Endodermal cell (in vitro differentiated cells): ENCODE measurements around the gene B4GALT6. TPM values are rescaled to one million over a fixed set of nuclear protein-coding genes. Genes with fewer than 3 reads are reported as not detected.

Experiments used
- DNase-seq: peaks from one replicate; pipeline ENCODE4 v3.0.0-alpha.2; 2017
- H3K27ac ChIP-seq: 2 replicates; pipeline ENCODE4 v1.5.1; 2013; ENCODE audit warnings: mild to moderate bottlenecking, low read depth, low read length, moderate library complexity
- H3K27me3 ChIP-seq: 2 replicates; pipeline ENCODE4 v1.6.1; 2013; ENCODE audit warnings: mild to moderate bottlenecking, low read length, moderate library complexity; ENCODE audit not compliant: insufficient read depth, control insufficient read depth, poor library complexity, severe bottlenecking
- H3K36me3 ChIP-seq: 2 replicates; pipeline ENCODE4 v1.7.0; 2013; ENCODE audit warnings: mild to moderate bottlenecking, low read length, moderate library complexity; ENCODE audit not compliant: control insufficient read depth, insufficient read depth
- H3K4me1 ChIP-seq: one replicate; pipeline ENCODE4 v1.7.0; 2013; ENCODE audit warnings: low read length; ENCODE audit not compliant: control insufficient read depth, insufficient read depth
- H3K4me3 ChIP-seq: 2 replicates; pipeline ENCODE4 v1.5.1; 2013; ENCODE audit warnings: mild to moderate bottlenecking, low read length, moderate library complexity
- H3K9ac ChIP-seq: 2 replicates; pipeline ENCODE4 v1.6.1; 2013; ENCODE audit warnings: mild to moderate bottlenecking, low read length, moderate library complexity; ENCODE audit not compliant: poor library complexity, severe bottlenecking; ENCODE audit errors: extremely low read depth
- H3K9me3 ChIP-seq: 2 replicates; pipeline ENCODE4 v1.6.1; 2013; ENCODE audit warnings: mild to moderate bottlenecking, low read length, moderate library complexity; ENCODE audit not compliant: control insufficient read depth
- H3K27ac Mint-ChIP-seq: 2 replicates; pipeline ENCODE4 v1.8.0; 2020; ENCODE audit warnings: mixed read lengths
- H3K27me3 Mint-ChIP-seq: 2 replicates; pipeline ENCODE4 v1.8.0; 2021; ENCODE audit warnings: mild to moderate bottlenecking, mixed read lengths; ENCODE audit not compliant: insufficient read depth
- H3K36me3 Mint-ChIP-seq: 2 replicates; pipeline ENCODE4 v1.8.0; 2020; ENCODE audit warnings: low read depth, mixed read lengths
- H3K4me1 Mint-ChIP-seq: 2 replicates; pipeline ENCODE4 v1.8.0; 2020; ENCODE audit warnings: mixed read lengths
- H3K4me3 Mint-ChIP-seq: 2 replicates; pipeline ENCODE4 v1.8.0; 2020; ENCODE audit warnings: mild to moderate bottlenecking, moderate library complexity, mixed read lengths
- H3K9me3 Mint-ChIP-seq: 2 replicates; pipeline ENCODE4 v1.8.0; 2020; ENCODE audit warnings: mild to moderate bottlenecking, mixed read lengths
- WGBS, 2 experiments: methylation state at CpG; one replicate each; pipeline versions ENCODE4 v1.1.5 to v1.1.7; 2013; ENCODE audit warnings: missing lambda C conversion rate in 2 of 2, mixed read lengths in 1 of 2; ENCODE audit not compliant: insufficient coverage in 1 of 2, insufficient read length in 1 of 2; 5-methylcytosine and 5-hydroxymethylcytosine counted together
- total RNA-seq, 2 donors: library from RNA; stranded (reverse); fragmentation: NEBNext Ultra II Directional in 1 of 2; extraction: Animal tissue kit (Norgen Biotek cat#: 25700) in 1 of 2; gene quantifications; 2 replicates in 1 of 2; 3 replicates in 1 of 2; pipeline ENCODE4 v1.2.1, GENCODE V29; 2021
- TF ChIP-seq, protein P1 (sequence below): fragments of 200-600 bp; sonication (generic); conservative IDR thresholded peaks from 2 replicates; pipeline ENCODE4 v1.5.0; 2021; ENCODE audit warnings: antibody characterized with exemption, mild to moderate bottlenecking

B4GALT6 gene
- total RNA-seq, 2 donors from 2014 or later, result 47.7 to 48.4 TPM

DNA sequence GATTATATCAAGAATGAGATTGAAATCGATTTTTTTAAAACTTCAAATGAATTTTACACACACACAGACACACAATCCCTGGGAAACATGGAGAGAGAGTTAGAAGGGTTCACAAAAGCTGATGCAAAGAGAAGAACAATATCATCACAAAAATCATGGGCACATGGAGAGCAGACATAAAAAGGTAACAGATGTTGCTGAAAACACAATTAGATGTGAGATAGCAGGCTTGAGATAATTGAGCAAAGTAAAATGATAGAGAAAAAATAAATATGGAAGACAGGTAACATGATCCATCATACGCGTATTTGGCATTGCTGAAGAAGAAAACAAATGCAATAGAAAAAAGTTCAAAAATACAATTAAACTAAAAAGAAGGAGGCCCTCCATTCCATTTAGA, 11.6 kb upstream of the B4GALT6 start:
- TF ChIP-seq, protein P1, sequence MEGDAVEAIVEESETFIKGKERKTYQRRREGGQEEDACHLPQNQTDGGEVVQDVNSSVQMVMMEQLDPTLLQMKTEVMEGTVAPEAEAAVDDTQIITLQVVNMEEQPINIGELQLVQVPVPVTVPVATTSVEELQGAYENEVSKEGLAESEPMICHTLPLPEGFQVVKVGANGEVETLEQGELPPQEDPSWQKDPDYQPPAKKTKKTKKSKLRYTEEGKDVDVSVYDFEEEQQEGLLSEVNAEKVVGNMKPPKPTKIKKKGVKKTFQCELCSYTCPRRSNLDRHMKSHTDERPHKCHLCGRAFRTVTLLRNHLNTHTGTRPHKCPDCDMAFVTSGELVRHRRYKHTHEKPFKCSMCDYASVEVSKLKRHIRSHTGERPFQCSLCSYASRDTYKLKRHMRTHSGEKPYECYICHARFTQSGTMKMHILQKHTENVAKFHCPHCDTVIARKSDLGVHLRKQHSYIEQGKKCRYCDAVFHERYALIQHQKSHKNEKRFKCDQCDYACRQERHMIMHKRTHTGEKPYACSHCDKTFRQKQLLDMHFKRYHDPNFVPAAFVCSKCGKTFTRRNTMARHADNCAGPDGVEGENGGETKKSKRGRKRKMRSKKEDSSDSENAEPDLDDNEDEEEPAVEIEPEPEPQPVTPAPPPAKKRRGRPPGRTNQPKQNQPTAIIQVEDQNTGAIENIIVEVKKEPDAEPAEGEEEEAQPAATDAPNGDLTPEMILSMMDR, result no peak
- Mint-ChIP-seq H3K4me1 (peaks cover 12% of the 10 kb centered on the region), H3K36me3 (peaks cover 8% of the 10 kb centered on the region), H3K27me3 (no peaks in the 10 kb centered on the region), H3K27ac (no peak overlapping the region), H3K9me3 (peaks cover 21% of the 10 kb centered on the region), H3K4me3 (no peak overlapping the region)
- peaks cover 3% of the 10 kb centered on the region for H3K4me1 ChIP-seq
- no peak overlapping the region for H3K27ac ChIP-seq
- no peak overlapping the region for H3K9ac ChIP-seq
- peaks cover 9% of the 10 kb centered on the region for H3K9me3 ChIP-seq
- H3K36me3 ChIP-seq, result no peaks in the 10 kb centered on the region
- H3K4me3 ChIP-seq, result no peak overlapping the region
- no peak for DNase-seq
- 100% methylated on average over 3 of the region's 3 CpGs; no CpG with 5 or more reads in 1 of the 2 experiments for WGBS, 2 experiments
- no peaks in the 10 kb centered on the region for H3K27me3 ChIP-seq

DNA sequence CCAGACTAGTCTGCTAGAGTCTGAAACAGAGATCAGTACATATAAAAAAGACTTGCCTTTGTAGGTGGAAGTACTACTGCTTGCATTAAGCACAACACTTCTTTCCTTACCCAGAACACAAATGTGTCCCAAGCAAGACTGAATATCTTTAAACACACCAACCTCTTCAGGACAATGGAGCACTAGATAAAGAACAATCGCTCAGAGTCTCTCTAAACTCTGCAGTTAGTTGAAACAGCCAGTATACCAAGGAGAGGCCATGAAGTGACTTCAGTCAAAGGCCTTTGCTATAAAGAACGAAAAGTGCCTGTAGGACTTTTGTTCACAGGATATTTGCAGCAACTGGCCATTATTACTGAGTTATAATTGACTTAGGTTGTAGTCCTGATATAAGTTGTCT, 9.9 kb upstream of the B4GALT6 start:
- Histone ChIP-seq H3K4me3 (no peak overlapping the region), H3K9ac (no peak overlapping the region), H3K27me3 (no peaks in the 10 kb centered on the region), H3K27ac (no peak overlapping the region), H3K4me1 (peaks cover 3% of the 10 kb centered on the region), H3K36me3 (no peaks in the 10 kb centered on the region), H3K9me3 (peaks cover 9% of the 10 kb centered on the region)
- Mint-ChIP-seq H3K27me3 (no peaks in the 10 kb centered on the region), H3K9me3 (peaks cover 21% of the 10 kb centered on the region), H3K27ac (peak overlapping the region; percentile 76), H3K4me3 (no peak overlapping the region), H3K36me3 (peaks cover 8% of the 10 kb centered on the region), H3K4me1 (peaks cover 12% of the 10 kb centered on the region)
- 78% methylated on average over 2 of the region's 2 CpGs; no CpG with 5 or more reads in 1 of the 2 experiments for WGBS, 2 experiments
- no peak for DNase-seq
- TF ChIP-seq, protein P1, result no peak

DNA sequence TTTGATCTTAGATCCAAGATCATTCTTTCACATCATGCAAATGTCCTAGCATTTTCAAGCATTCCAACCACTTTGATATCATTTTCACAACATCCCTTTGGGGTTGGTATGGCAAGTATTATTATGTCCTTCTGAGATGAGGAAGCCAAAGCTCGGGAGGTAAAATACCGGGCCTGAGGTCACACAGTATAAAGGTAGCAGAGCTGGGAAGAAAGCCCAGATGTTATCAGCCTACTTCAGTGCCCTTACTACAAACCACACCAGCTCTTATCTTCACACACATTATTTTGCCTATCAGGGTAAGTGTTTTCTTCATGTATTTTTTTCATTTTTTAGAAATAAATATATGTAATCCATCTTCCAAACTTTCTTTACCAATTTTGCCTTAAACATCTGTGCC, 4.2 kb upstream of the B4GALT6 start:
- no peak overlapping the region for H3K4me3 Mint-ChIP-seq
- H3K27ac ChIP-seq, result no peak overlapping the region

More for the DNA sequence above, 4.2 kb upstream of the B4GALT6 start:
- no peaks in the 10 kb centered on the region for H3K4me1 ChIP-seq
- no peak overlapping the region for H3K9ac ChIP-seq
- no peak overlapping the region for H3K4me3 ChIP-seq
- Mint-ChIP-seq H3K27ac (no peak overlapping the region), H3K27me3 (no peaks in the 10 kb centered on the region), H3K36me3 (no peaks in the 10 kb centered on the region), H3K4me1 (peaks cover 28% of the 10 kb centered on the region), H3K9me3 (no peaks in the 10 kb centered on the region)
- TF ChIP-seq, protein P1, result no peak
- 67% methylated on average over 2 of the region's 2 CpGs; no CpG with 5 or more reads in 1 of the 2 experiments for WGBS, 2 experiments
- no peak for DNase-seq
- H3K9me3 ChIP-seq, result no peaks in the 10 kb centered on the region
- no peaks in the 10 kb centered on the region for H3K27me3 ChIP-seq
- no peaks in the 10 kb centered on the region for H3K36me3 ChIP-seq
